ENCODE measurements around the gene ACOX3. TPM values are rescaled to one million over a fixed set of nuclear protein-coding genes. Genes with fewer than 3 reads are reported as not detected.

Gene ACOX3
- total and polyA plus RNA-seq, 4 donors: 15.6 to 32.2 (median 21.5) TPM

DNA sequence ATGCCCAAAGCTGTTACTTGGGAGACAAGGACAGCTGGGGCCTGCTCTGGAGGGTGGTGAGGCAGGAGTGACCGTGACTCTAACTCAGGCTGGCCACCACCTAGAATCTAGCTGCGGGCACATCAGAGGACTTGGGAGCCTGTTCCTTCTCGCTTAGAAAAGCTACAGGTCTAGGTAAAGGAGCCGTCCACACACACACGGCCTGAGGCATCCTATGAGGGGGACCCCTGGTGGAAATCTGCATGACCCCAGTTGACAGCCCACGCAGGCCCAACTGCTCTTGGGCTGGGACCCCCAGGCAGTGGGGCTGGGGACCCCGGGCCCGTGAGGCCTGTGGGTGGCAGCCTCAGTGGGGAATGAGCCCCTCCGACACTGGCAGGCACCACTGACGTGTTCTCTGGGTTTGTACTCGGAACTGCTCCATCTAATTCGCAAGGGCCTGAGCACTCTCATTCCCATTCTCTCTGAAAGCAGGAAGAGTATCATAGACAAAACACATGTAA, 75.6 kb downstream of the ACOX3 start:
- Histone ChIP-seq H3K27ac (ENCODE audit: low read depth in 1 of 2, low read length in 1 of 2) (no peak overlapping the region), H3K4me1 (ENCODE audit: control insufficient read depth in 5 of 5, insufficient read depth in 5 of 5, low read length in 5 of 5) (peaks cover 0 to 2% (median 0%) of the 10 kb centered on the region in 5 donors), H3K4me3 (no peak overlapping the region), H3K36me3 (ENCODE audit: control insufficient read depth in 4 of 4, insufficient read depth in 4 of 4, low read length in 4 of 4) (peaks cover 0 to 17% (median 5%) of the 10 kb centered on the region in 4 donors), H3K9me3 (ENCODE audit: control insufficient read depth in 4 of 4, insufficient read depth in 3 of 4, low read length in 3 of 4) (peaks cover 0 to 4% (median under 1%) of the 10 kb centered on the region in 4 donors), H3K27me3 (ENCODE audit: control insufficient read depth in 3 of 3, insufficient read depth in 3 of 3, low read length in 2 of 3) (no peaks in the 10 kb centered on the region), H3K9ac (ENCODE audit: insufficient read depth in 1 of 2, low read length in 2 of 2) (no peak overlapping the region)
- DNase-seq (no peak), ATAC-seq (ENCODE audit: insufficient read depth, low FRiP score) (no peak)
- TF ChIP-seq CTCF (IDR thresholded peaks at IDR 0.05; ENCODE audit: control extremely low read depth, extremely low read depth): no peak
- WGBS, 2 donors: 94 to 97% methylated on average over 12 of the region's 12 CpGs

DNA sequence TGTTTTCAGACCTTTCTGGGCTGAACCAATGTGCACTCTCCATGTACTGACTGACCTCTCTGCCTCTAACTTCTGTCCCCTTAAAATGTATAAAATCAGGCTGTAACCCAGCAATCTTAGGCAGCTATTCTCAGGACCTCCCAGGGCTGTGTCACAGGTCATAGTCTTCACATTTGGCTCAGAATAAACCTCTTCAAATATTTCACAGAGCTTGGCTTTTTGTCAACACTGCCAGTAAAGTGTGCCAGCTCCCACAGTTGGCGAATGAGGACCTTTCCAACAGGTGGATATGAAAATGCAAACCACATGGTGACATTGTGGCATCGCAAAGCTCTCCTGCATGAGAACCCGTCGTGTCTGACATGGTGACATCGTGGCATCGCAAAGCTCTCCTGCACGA, 76.4 kb downstream of the ACOX3 start:
- Histone ChIP-seq H3K4me1 (ENCODE audit: control insufficient read depth in 5 of 5, insufficient read depth in 5 of 5, low read length in 5 of 5) (peaks cover 0 to 2% (median 0%) of the 10 kb centered on the region in 5 donors), H3K27me3 (ENCODE audit: control insufficient read depth in 3 of 3, insufficient read depth in 3 of 3, low read length in 2 of 3) (no peaks in the 10 kb centered on the region), H3K36me3 (ENCODE audit: control insufficient read depth in 4 of 4, insufficient read depth in 4 of 4, low read length in 4 of 4) (peaks cover 0 to 17% (median 5%) of the 10 kb centered on the region in 4 donors), H3K9ac (ENCODE audit: insufficient read depth in 1 of 2, low read length in 2 of 2) (no peak overlapping the region), H3K9me3 (ENCODE audit: control insufficient read depth in 4 of 4, insufficient read depth in 3 of 4, low read length in 3 of 4) (peaks cover 0 to 4% (median under 1%) of the 10 kb centered on the region in 4 donors), H3K4me3 (no peak overlapping the region), H3K27ac (ENCODE audit: low read depth in 1 of 2, low read length in 1 of 2) (no peak overlapping the region)
- no peak for ATAC-seq (ENCODE audit: insufficient read depth, low FRiP score)
- no peak for TF ChIP-seq CTCF (IDR thresholded peaks at IDR 0.05; ENCODE audit: control extremely low read depth, extremely low read depth)
- 82 to 91% methylated on average over 7 of the region's 7 CpGs for WGBS, 2 donors
- DNase-seq: no peak

DNA sequence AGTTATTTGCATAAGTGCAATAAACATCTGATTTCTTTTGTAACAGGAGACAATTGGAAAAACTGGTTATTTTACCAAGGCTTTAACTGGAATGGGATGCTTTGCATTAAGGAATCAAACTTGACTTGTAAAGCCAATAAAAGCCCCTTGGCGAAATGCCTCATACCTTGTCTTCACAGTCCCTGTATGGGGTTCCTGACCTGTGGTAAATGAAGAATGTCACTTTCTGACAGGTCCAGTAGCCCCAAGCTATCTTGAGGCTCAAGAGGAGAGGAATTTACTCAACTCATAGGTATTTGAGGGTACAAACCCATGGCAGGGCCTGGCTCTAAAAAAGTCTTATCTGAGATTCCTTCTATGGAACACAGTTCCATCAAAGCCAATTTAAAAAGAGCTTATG, 78.0 kb downstream of the ACOX3 start:
- DNase-seq (no peak), ATAC-seq (ENCODE audit: insufficient read depth, low FRiP score) (no peak)
- H3K36me3 ChIP-seq (ENCODE audit: control insufficient read depth in 4 of 4, insufficient read depth in 4 of 4, low read length in 4 of 4): peaks cover 0 to 15% (median 5%) of the 10 kb centered on the region in 4 donors
- no peak overlapping the region for H3K27ac ChIP-seq (ENCODE audit: low read depth in 1 of 2, low read length in 1 of 2)
- no peaks in the 10 kb centered on the region for H3K27me3 ChIP-seq (ENCODE audit: control insufficient read depth in 3 of 3, insufficient read depth in 3 of 3, low read length in 2 of 3)
- H3K9ac ChIP-seq (ENCODE audit: insufficient read depth in 1 of 2, low read length in 2 of 2): no peak overlapping the region
- no peak for TF ChIP-seq CTCF (IDR thresholded peaks at IDR 0.05; ENCODE audit: control extremely low read depth, extremely low read depth)
- WGBS, 2 donors: 52 to 97% methylated on average over 1 of the region's 1 CpG
- H3K4me3 ChIP-seq: no peak overlapping the region
- H3K9me3 ChIP-seq (ENCODE audit: control insufficient read depth in 4 of 4, insufficient read depth in 3 of 4, low read length in 3 of 4): peaks cover 0 to 4% (median under 1%) of the 10 kb centered on the region in 4 donors
- H3K4me1 ChIP-seq (ENCODE audit: control insufficient read depth in 5 of 5, insufficient read depth in 5 of 5, low read length in 5 of 5): peaks cover 0 to 2% (median 0%) of the 10 kb centered on the region in 5 donors

GRCh38 chr4:8359193-8359592, 81.3 kb downstream of the ACOX3 start:
- ATAC-seq (ENCODE audit: insufficient read depth, low FRiP score) (no peak), DNase-seq (no peak)
- WGBS, 2 donors: 78 to 82% methylated on average over 5 of the region's 5 CpGs
- no peak overlapping the region for H3K27ac ChIP-seq (ENCODE audit: low read depth in 1 of 2, low read length in 1 of 2)
- no peak overlapping the region for H3K9ac ChIP-seq (ENCODE audit: insufficient read depth in 1 of 2, low read length in 2 of 2)
- TF ChIP-seq CTCF (IDR thresholded peaks at IDR 0.05; ENCODE audit: control extremely low read depth, extremely low read depth): no peak
- no peak overlapping the region for H3K4me3 ChIP-seq
- peaks cover 0 to 4% (median 0%) of the 10 kb centered on the region in 4 donors for H3K9me3 ChIP-seq (ENCODE audit: control insufficient read depth in 4 of 4, insufficient read depth in 3 of 4, low read length in 3 of 4)
- H3K4me1 ChIP-seq (ENCODE audit: control insufficient read depth in 5 of 5, insufficient read depth in 5 of 5, low read length in 5 of 5): peaks cover 0 to 12% (median 2%) of the 10 kb centered on the region in 5 donors
- H3K27me3 ChIP-seq (ENCODE audit: control insufficient read depth in 3 of 3, insufficient read depth in 3 of 3, low read length in 2 of 3): no peaks in the 10 kb centered on the region
- peaks cover 0 to 2% (median under 1%) of the 10 kb centered on the region in 4 donors for H3K36me3 ChIP-seq (ENCODE audit: control insufficient read depth in 4 of 4, insufficient read depth in 4 of 4, low read length in 4 of 4)
